ENCODE results near the gene P2RY11.

Gene P2RY11

GRCh38 chr19:10135551-10136334 is 24.2 kb downstream of the P2RY11 start:
- intact Hi-C loops (cut with DNase I; ENCODE audit: low total_unique reads), result no loop called here
- peaks cover 61 to 100% (median 80%) of the 10 kb centered on the region in 3 donors for H3K36me3 ChIP-seq
- no peak for TF ChIP-seq CTCF (IDR thresholded peaks at IDR 0.05)
- DNase-seq, result no peak
- H3K4me3 ChIP-seq, result no peak overlapping the region
- no peaks in the 10 kb centered on the region for H3K4me1 ChIP-seq
- no peak overlapping the region for H3K27ac ChIP-seq
- no peaks in the 10 kb centered on the region for H3K9me3 ChIP-seq
- no peaks in the 10 kb centered on the region for H3K27me3 ChIP-seq

GRCh38 chr19:10136936-10137335 is 25.4 kb downstream of the P2RY11 start:
- no peak for DNase-seq
- Histone ChIP-seq H3K9me3 (no peaks in the 10 kb centered on the region), H3K4me1 (no peaks in the 10 kb centered on the region), H3K36me3 (peaks cover 66 to 100% (median 92%) of the 10 kb centered on the region in 3 donors), H3K27ac (no peak overlapping the region), H3K4me3 (no peak overlapping the region), H3K27me3 (no peaks in the 10 kb centered on the region)
- intact Hi-C loops (cut with DNase I; ENCODE audit: low total_unique reads), result no loop called here
- TF ChIP-seq CTCF (IDR thresholded peaks at IDR 0.05), result no peak

- Histone ChIP-seq H3K27ac (no peak overlapping the region), H3K9me3 (no peaks in the 10 kb centered on the region), H3K4me1 (no peaks in the 10 kb centered on the region), H3K27me3 (no peaks in the 10 kb centered on the region), H3K4me3 (no peak overlapping the region), H3K36me3 (peaks cover 69 to 100% (median 97%) of the 10 kb centered on the region in 3 donors)
- no peak for DNase-seq
- intact Hi-C loops (cut with DNase I; ENCODE audit: low total_unique reads), result no loop called here
- no peak for TF ChIP-seq CTCF (IDR thresholded peaks at IDR 0.05)
Observed at GRCh38 chr19:10137751-10138682, 26.5 kb downstream of the P2RY11 start.

- DNase-seq, result no peak
- Histone ChIP-seq H3K4me1 (no peaks in the 10 kb centered on the region), H3K9me3 (no peaks in the 10 kb centered on the region), H3K27me3 (no peaks in the 10 kb centered on the region), H3K36me3 (peaks cover 68 to 100% (median 97%) of the 10 kb centered on the region in 3 donors), H3K27ac (no peak overlapping the region), H3K4me3 (no peak overlapping the region)
- no peak for TF ChIP-seq CTCF (IDR thresholded peaks at IDR 0.05)
- intact Hi-C loops (cut with DNase I; ENCODE audit: low total_unique reads), result no loop called here
Observed at GRCh38 chr19:10138879-10139795, 27.6 kb downstream of the P2RY11 start.

- intact Hi-C loops (cut with DNase I; ENCODE audit: low total_unique reads), result no loop called here
- no peaks in the 10 kb centered on the region for H3K27me3 ChIP-seq
- DNase-seq, result no peak
- H3K27ac ChIP-seq, result no peak overlapping the region
- H3K9me3 ChIP-seq, result no peaks in the 10 kb centered on the region
- peaks cover 67 to 100% (median 97%) of the 10 kb centered on the region in 3 donors for H3K36me3 ChIP-seq
- H3K4me3 ChIP-seq, result no peak overlapping the region
- TF ChIP-seq CTCF (IDR thresholded peaks at IDR 0.05), result no peak
- H3K4me1 ChIP-seq, result no peaks in the 10 kb centered on the region
Observed at GRCh38 chr19:10139952-10140351, 28.5 kb downstream of the P2RY11 start.
